ENCODE data around the gene CAST. TPM values are rescaled to one million over a fixed set of nuclear protein-coding genes. Genes with fewer than 3 reads are reported as not detected.

Gene CAST
- total and polyA plus RNA-seq, 2 donors (not counting 1 experiment from before 2014, with no cell fraction given), result 41.0 to 231 TPM

DNA sequence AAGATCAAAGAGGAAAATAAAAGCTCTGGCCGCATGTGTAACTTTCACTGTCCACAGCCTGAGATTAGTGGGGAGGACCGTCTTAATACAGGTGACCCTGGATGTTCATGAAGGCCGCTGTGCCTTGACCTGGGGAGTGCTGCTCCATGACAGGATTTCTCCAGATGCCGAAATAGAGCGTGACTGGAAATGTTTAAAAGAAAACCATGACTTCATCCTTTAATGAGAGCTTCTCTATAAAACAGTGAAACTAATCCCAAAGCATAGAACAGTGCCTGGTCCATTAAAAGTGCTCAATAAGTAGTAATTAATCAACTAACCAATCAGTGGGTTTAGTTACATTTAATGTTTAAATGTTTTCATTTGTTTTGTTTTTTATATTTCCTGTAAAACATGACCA lies 82.8 kb downstream of the CAST start:
- Histone ChIP-seq H4K20me1 (ENCODE audit: control insufficient read depth, insufficient read depth, low read length, poor library complexity, severe bottlenecking) (no peaks in the 10 kb centered on the region), H3K9me3 (ENCODE audit: control extremely low read depth in 1 of 3, control insufficient read depth in 2 of 3, insufficient read depth in 1 of 3, low read length in 2 of 3) (no peaks in the 10 kb centered on the region), H3K27me3 (replicated peaks in 1 of 4; ENCODE audit: control extremely low read depth in 1 of 4, control insufficient read depth in 3 of 4, insufficient read depth in 4 of 4, low read length in 3 of 4) (no peaks in the 10 kb centered on the region), H3K4me2 (replicated peaks; ENCODE audit: low read depth, low read length, poor library complexity, severe bottlenecking) (no peak overlapping the region), H3K79me2 (ENCODE audit: control insufficient read depth, insufficient read depth, low read length) (no peaks in the 10 kb centered on the region), H3K36me3 (replicated peaks in 1 of 2; ENCODE audit: control extremely low read depth in 1 of 2, control insufficient read depth in 1 of 2, extremely low read depth in 1 of 2, insufficient read depth in 2 of 2, low read length in 1 of 2) (peaks cover 0 to 96% of the 10 kb centered on the region in 2 experiments), H3K9ac (ENCODE audit: low read length) (no peak overlapping the region), H3K27ac (ENCODE audit: low read length in 2 of 2) (no peak overlapping the region), H2AFZ (ENCODE audit: insufficient read depth, low read depth, low read length, poor library complexity, severe bottlenecking) (no peak overlapping the region), H3K4me3 (ENCODE audit: control extremely low read depth in 1 of 5, extremely low read depth in 1 of 5, insufficient read depth in 1 of 5, low read depth in 2 of 5, low read length in 4 of 5) (no peak overlapping the region), H3K4me1 (ENCODE audit: control insufficient read depth in 2 of 2, insufficient read depth in 2 of 2, low read length in 2 of 2) (no peaks in the 10 kb centered on the region)
- TF ChIP-seq EZH2 (IDR thresholded peaks at IDR 0.05; ENCODE audit: borderline replicate concordance, insufficient read depth, low read depth, low read length, poor library complexity, severe bottlenecking), result no peak
- TF ChIP-seq, protein P1, sequence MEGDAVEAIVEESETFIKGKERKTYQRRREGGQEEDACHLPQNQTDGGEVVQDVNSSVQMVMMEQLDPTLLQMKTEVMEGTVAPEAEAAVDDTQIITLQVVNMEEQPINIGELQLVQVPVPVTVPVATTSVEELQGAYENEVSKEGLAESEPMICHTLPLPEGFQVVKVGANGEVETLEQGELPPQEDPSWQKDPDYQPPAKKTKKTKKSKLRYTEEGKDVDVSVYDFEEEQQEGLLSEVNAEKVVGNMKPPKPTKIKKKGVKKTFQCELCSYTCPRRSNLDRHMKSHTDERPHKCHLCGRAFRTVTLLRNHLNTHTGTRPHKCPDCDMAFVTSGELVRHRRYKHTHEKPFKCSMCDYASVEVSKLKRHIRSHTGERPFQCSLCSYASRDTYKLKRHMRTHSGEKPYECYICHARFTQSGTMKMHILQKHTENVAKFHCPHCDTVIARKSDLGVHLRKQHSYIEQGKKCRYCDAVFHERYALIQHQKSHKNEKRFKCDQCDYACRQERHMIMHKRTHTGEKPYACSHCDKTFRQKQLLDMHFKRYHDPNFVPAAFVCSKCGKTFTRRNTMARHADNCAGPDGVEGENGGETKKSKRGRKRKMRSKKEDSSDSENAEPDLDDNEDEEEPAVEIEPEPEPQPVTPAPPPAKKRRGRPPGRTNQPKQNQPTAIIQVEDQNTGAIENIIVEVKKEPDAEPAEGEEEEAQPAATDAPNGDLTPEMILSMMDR (IDR thresholded peaks at IDR 0.05), result no peak
- no peaks in the 10 kb centered on the region for H3K27me3 Mint-ChIP-seq
- ChIA-PET CTCF (interaction anchor here (1.2 to 1.3 kb wide), 3 partner anchors 7 to 131 kb away, joined by 3 to 5 read pairs (median 3); no protein-coding TSS in a partner anchor), POLR2A (no interaction called here)
- intact Hi-C loops (cut with micrococcal nuclease), result no loop called here
- no peak overlapping the region for H3K27ac Mint-ChIP-seq
- H3K4me3 Mint-ChIP-seq, result no peak overlapping the region
- ATAC-seq (ENCODE audit: low read depth) (no peak), DNase-seq (no peak)
- no peaks in the 10 kb centered on the region for H3K4me1 Mint-ChIP-seq
- 96% methylated on average over 5 of the region's 5 CpGs for WGBS (ENCODE audit: insufficient coverage)
- no peaks in the 10 kb centered on the region for H3K9me3 Mint-ChIP-seq (ENCODE audit: insufficient read depth)

DNA sequence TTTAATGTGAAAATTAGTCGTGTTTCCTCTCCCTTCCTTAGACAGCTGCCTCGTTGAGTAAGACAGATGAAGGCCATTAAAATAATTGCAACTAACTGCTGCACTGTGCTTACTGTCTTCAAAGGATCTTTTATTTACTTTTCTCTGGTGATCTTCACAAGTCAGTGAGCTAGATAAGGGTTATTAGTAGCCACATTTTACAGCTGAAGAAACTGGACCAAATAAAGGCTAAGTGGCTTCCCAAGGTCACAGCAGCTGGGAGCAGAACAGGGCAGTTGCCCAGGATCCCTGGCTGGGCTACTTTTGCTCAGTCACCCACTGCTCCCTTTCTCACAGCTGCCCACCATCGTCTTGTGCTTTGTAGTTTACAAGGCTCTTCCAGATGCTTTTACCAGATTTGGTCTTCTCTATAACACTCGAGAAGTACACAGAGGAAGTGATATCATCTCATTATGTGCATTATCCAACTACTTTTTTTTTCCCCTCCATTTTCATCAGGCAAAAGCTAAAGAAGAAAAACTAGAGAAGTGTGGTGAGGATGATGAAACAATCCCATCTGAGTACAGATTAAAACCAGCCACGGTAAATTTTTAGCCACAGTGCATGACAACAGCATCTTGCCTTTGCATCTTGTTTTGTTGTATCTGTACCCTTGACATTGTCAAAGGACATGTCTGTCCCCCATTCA lies 83.8 kb downstream of the CAST start:
- H3K4me2 ChIP-seq (replicated peaks; ENCODE audit: low read depth, low read length, poor library complexity, severe bottlenecking), result no peak overlapping the region
- H3K27ac ChIP-seq (ENCODE audit: low read length in 2 of 2), result no peak overlapping the region
- CTCF ChIA-PET, result interaction anchor here (1.3 to 1.6 kb wide), 2 partner anchors 15 to 418 kb away, joined by 3 to 5 read pairs; no protein-coding TSS in a partner anchor
- no peaks in the 10 kb centered on the region for H3K79me2 ChIP-seq (ENCODE audit: control insufficient read depth, insufficient read depth, low read length)
- H3K9me3 Mint-ChIP-seq (ENCODE audit: insufficient read depth), result no peaks in the 10 kb centered on the region
- H3K36me3 ChIP-seq (replicated peaks in 1 of 2; ENCODE audit: control extremely low read depth in 1 of 2, control insufficient read depth in 1 of 2, extremely low read depth in 1 of 2, insufficient read depth in 2 of 2, low read length in 1 of 2), result peaks cover 0 to 97% of the 10 kb centered on the region in 2 experiments
- no peak overlapping the region for H3K4me3 ChIP-seq (ENCODE audit: control extremely low read depth in 1 of 5, extremely low read depth in 1 of 5, insufficient read depth in 1 of 5, low read depth in 2 of 5, low read length in 4 of 5)
- no peak overlapping the region for H3K9ac ChIP-seq (ENCODE audit: low read length)
- no peak for TF ChIP-seq EZH2 (IDR thresholded peaks at IDR 0.05; ENCODE audit: borderline replicate concordance, insufficient read depth, low read depth, low read length, poor library complexity, severe bottlenecking)
- TF ChIP-seq, protein P1 (IDR thresholded peaks at IDR 0.05), result no peak
- no peak overlapping the region for H2AFZ ChIP-seq (ENCODE audit: insufficient read depth, low read depth, low read length, poor library complexity, severe bottlenecking)
- H3K27ac Mint-ChIP-seq, result no peak overlapping the region
- H3K27me3 Mint-ChIP-seq, result no peaks in the 10 kb centered on the region
- POLR2A ChIA-PET, result no interaction called here
- H4K20me1 ChIP-seq (ENCODE audit: control insufficient read depth, insufficient read depth, low read length, poor library complexity, severe bottlenecking), result no peaks in the 10 kb centered on the region
- ATAC-seq (ENCODE audit: low read depth) (no peak), DNase-seq (no peak)
- no peaks in the 10 kb centered on the region for H3K27me3 ChIP-seq (replicated peaks in 1 of 4; ENCODE audit: control extremely low read depth in 1 of 4, control insufficient read depth in 3 of 4, insufficient read depth in 4 of 4, low read length in 3 of 4)
- 86% methylated on average over 2 of the region's 5 CpGs for WGBS (ENCODE audit: insufficient coverage)
- no peaks in the 10 kb centered on the region for H3K4me1 ChIP-seq (ENCODE audit: control insufficient read depth in 2 of 2, insufficient read depth in 2 of 2, low read length in 2 of 2)
- no peak overlapping the region for H3K4me3 Mint-ChIP-seq
- no peaks in the 10 kb centered on the region for H3K4me1 Mint-ChIP-seq
- intact Hi-C loops (cut with micrococcal nuclease), result no loop called here
- H3K9me3 ChIP-seq (ENCODE audit: control extremely low read depth in 1 of 3, control insufficient read depth in 2 of 3, insufficient read depth in 1 of 3, low read length in 2 of 3), result no peaks in the 10 kb centered on the region
